Coronary artery (tissue), 2 donors: Measurements from ENCODE around the gene HPCA.

Experiments
- DNase-seq: peaks from one replicate; pipeline ENCODE4 v3.0.0-alpha.2; 2017; ENCODE audit warnings: low spot score
- H3K27ac ChIP-seq, 2 donors: fragments of 200-600 bp; sonication (generic); one replicate each; pipeline ENCODE4 v1.5.1; 2016 to 2019
- H3K4me3 ChIP-seq: fragments of 200-600 bp; sonication (generic); 2 replicates; pipeline ENCODE4 v1.5.1; 2016; ENCODE audit warnings: mild to moderate bottlenecking, moderate library complexity
- CTCF ChIP-seq: fragments of 200-600 bp; sonication (generic); IDR thresholded peaks from one replicate; pipeline ENCODE4 v1.5.1; 2019; ENCODE audit warnings: antibody characterized with exemption

The HPCA gene

GRCh38 chr1:32918179-32918578, 31.9 kb downstream of the HPCA start:
- no peak overlapping the region for H3K27ac ChIP-seq
- no peak overlapping the region for H3K4me3 ChIP-seq
- no peak for DNase-seq
- no peak for TF ChIP-seq CTCF

DNA sequence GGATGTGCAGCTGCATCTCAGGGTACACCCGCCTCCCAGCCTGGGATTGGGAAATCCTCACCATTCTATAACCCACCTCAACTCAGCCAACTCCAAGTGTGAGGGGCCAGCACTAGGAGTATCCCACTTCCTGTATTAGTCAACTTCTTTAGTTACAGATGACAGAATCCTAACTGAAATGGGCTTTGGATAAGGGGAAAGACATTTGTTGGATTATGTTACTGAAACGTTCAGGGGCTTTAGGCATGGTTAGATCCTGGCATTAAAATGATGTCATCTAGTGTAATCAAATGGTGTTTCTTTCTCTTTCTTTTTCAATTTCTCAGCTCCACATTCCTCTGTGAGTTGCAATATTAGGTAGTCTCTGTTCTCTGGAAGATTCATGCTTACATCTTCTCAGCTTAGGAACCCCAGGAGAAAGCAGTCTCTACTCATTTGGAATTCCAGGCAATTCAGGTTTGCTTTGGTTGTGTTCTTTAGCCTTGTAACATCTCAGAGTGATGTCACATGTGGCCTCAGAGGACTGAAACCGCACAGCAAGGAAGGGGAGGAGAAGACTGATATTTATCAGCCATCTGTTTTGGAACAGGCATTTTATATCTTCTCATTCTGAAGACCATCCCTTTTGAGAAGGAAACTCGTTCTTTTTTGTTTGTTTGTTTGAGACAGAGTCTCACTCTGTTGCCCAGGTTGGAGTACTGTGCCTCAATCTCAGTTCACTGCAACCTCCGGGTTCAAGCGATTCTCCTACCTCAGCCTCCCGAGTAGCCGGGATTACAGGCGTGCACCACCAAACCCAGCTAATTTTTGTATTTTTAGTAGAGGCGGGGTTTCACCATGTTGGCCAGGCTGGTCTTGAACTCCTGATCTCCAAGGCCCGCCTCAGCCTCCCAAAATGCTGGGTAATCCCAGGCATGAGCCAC, 33.8 kb downstream of the HPCA start:
- no peak for TF ChIP-seq CTCF
- Histone ChIP-seq H3K27ac (no peak overlapping the region), H3K4me3 (no peak overlapping the region)
- DNase-seq = no peak

GRCh38 chr1:32920833-32921232, 34.5 kb downstream of the HPCA start:
- TF ChIP-seq CTCF = no peak
- Histone ChIP-seq H3K4me3 (no peak overlapping the region), H3K27ac (no peak overlapping the region)
- no peak for DNase-seq

DNA sequence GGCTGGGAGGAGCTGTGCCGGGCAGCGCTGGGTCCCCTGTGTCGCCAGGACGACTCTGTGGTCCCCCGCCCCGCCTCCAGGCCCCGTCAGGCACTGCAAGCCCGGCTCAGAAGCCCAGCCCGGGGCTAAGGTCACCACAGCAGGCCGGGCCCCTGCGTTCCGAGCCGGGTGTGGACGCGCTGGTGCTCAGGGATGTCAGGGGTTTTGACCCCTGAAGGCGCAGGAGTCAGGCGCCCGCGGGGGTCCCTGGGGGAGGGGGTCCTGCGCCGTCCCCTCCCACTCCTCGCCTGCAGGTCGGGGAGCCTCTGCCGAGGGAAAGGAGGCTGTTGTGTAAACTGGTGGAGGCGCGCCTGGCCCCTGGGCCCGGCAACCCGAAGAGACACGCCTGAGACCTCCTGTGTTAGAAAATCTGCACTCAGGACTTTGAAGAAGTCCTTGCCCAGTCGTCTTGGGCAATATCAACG, 38.6 kb downstream of the HPCA start:
- no peak for DNase-seq
- no peak overlapping the region for H3K27ac ChIP-seq
- no peak for TF ChIP-seq CTCF
- peak overlapping the region; percentile 48 for H3K4me3 ChIP-seq

DNA sequence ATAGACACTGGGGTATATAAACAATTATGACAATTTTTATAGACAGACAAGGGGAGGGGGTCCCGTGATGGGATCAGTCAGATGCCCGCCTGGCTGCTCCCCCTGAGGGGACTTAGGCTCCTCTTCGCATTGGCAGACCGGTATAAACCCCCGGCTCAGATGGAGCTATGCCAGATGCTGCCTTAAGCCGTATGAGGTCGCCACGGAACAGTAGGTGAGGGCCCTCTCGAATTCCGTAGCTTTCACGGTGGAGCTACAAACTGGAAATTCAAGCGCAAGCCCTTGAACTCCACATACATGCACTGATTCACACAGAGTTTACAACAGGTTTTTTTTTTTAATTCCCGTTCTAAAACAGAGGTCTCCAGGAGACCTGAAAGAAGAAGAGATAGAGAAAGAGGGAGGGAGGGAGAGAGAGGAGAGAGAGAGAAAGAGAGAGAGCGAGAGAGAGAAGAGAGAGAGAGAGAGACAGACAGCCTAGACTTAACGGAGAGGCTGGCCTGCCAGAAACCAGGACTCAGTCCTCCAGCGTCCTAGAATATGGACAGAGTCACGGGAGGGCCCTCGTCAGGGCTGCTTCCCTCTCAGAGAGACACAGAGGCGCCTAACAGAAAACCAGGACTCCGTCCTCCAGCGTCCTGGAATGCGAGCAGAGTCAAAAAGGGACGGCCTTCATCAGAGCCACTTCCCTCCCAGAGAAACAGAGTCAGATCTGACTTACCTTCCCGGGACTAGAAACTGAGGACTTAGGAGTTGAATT, 39.3 kb downstream of the HPCA start:
- H3K4me3 ChIP-seq = peak overlapping the region; percentile 38
- TF ChIP-seq CTCF = no peak
- H3K27ac ChIP-seq = no peak overlapping the region
- no peak for DNase-seq

- no peak overlapping the region for H3K4me3 ChIP-seq
- TF ChIP-seq CTCF = no peak
- no peak for DNase-seq
- no peak overlapping the region for H3K27ac ChIP-seq
Observed at GRCh38 chr1:32926562-32926961, 40.3 kb downstream of the HPCA start.
